ENCODE results near the gene SAP25. TPM values are rescaled to one million over a fixed set of nuclear protein-coding genes. Genes with fewer than 3 reads are reported as not detected.
A peak's percentile ranks its signal among the peaks of the same experiment; 100 is the strongest.

SAP25 gene
- total RNA-seq, 2 donors from 2014 or later = 5.8 to 6.3 TPM

- no peak overlapping the region for H3K4me3 ChIP-seq (ENCODE audit: low read length)
- H3K27ac Mint-ChIP-seq = peak overlapping the region; percentile 91
- H3K9ac ChIP-seq (ENCODE audit: extremely low read depth, low read length, poor library complexity, severe bottlenecking) = peak overlapping the region; percentile 2
- H3K9me3 Mint-ChIP-seq = no peaks in the 10 kb centered on the region
- H3K36me3 ChIP-seq (ENCODE audit: control insufficient read depth, insufficient read depth, low read length) = peaks cover 5% of the 10 kb centered on the region
- H3K4me1 Mint-ChIP-seq = peaks cover 16% of the 10 kb centered on the region
- H3K27ac ChIP-seq (ENCODE audit: low read depth, low read length) = no peak overlapping the region
- H3K27me3 Mint-ChIP-seq (ENCODE audit: insufficient read depth) = no peaks in the 10 kb centered on the region
- 89 to 90% methylated on average over 11 to 20 of the region's 20 CpGs for WGBS, 2 experiments (ENCODE audit: insufficient coverage in 1 of 2, insufficient read length in 1 of 2)
- H3K4me3 Mint-ChIP-seq = peak overlapping the region; percentile 40
- H3K4me1 ChIP-seq (ENCODE audit: control insufficient read depth, insufficient read depth, low read length) = peaks cover 4% of the 10 kb centered on the region
- no peaks in the 10 kb centered on the region for H3K27me3 ChIP-seq (ENCODE audit: control insufficient read depth, insufficient read depth, low read length, poor library complexity, severe bottlenecking)
- TF ChIP-seq CTCF (conservative IDR thresholded peaks at IDR 0.05) = peak; percentile 32
- H3K36me3 Mint-ChIP-seq (ENCODE audit: low read depth) = peaks cover 23% of the 10 kb centered on the region
- H3K9me3 ChIP-seq (ENCODE audit: control insufficient read depth, low read length) = no peaks in the 10 kb centered on the region
- DNase-seq = peak; percentile 64
Measured at GRCh38 chr7:100572281-100572948, 1.3 kb downstream of the SAP25 start.

- H3K9me3 Mint-ChIP-seq = no peaks in the 10 kb centered on the region
- H3K9me3 ChIP-seq (ENCODE audit: control insufficient read depth, low read length) = no peaks in the 10 kb centered on the region
- DNase-seq = peak; percentile 77
- peak overlapping the region; percentile 91 for H3K27ac Mint-ChIP-seq
- WGBS, 2 experiments (ENCODE audit: insufficient coverage in 1 of 2, insufficient read length in 1 of 2) = 96% methylated on average over 2 of the region's 2 CpGs; no CpG with 5 or more reads in 1 of the 2 experiments
- no peaks in the 10 kb centered on the region for H3K27me3 ChIP-seq (ENCODE audit: control insufficient read depth, insufficient read depth, low read length, poor library complexity, severe bottlenecking)
- no peak for TF ChIP-seq CTCF (conservative IDR thresholded peaks at IDR 0.05)
- H3K36me3 ChIP-seq (ENCODE audit: control insufficient read depth, insufficient read depth, low read length) = peaks cover 4% of the 10 kb centered on the region
- H3K36me3 Mint-ChIP-seq (ENCODE audit: low read depth) = peaks cover 21% of the 10 kb centered on the region
- peaks cover 16% of the 10 kb centered on the region for H3K4me1 Mint-ChIP-seq
- no peaks in the 10 kb centered on the region for H3K27me3 Mint-ChIP-seq (ENCODE audit: insufficient read depth)
- H3K4me1 ChIP-seq (ENCODE audit: control insufficient read depth, insufficient read depth, low read length) = peaks cover 4% of the 10 kb centered on the region
- peak overlapping the region; percentile 2 for H3K9ac ChIP-seq (ENCODE audit: extremely low read depth, low read length, poor library complexity, severe bottlenecking)
- peak overlapping the region; percentile 40 for H3K4me3 Mint-ChIP-seq
- no peak overlapping the region for H3K4me3 ChIP-seq (ENCODE audit: low read length)
- no peak overlapping the region for H3K27ac ChIP-seq (ENCODE audit: low read depth, low read length)
Measured at GRCh38 chr7:100571829-100572116, 1.9 kb downstream of the SAP25 start.

- peak; percentile 83 for DNase-seq
- Mint-ChIP-seq H3K4me1 (peaks cover 16% of the 10 kb centered on the region), H3K9me3 (no peaks in the 10 kb centered on the region), H3K4me3 (peak overlapping the region; percentile 56), H3K27ac (peak overlapping the region; percentile 91), H3K27me3 (ENCODE audit: insufficient read depth) (no peaks in the 10 kb centered on the region), H3K36me3 (ENCODE audit: low read depth) (peaks cover 17% of the 10 kb centered on the region)
- TF ChIP-seq CTCF (conservative IDR thresholded peaks at IDR 0.05) = no peak
- 70 to 72% methylated on average over 9 to 26 of the region's 26 CpGs for WGBS, 2 experiments (ENCODE audit: insufficient coverage in 1 of 2, insufficient read length in 1 of 2)
- H3K36me3 ChIP-seq (ENCODE audit: control insufficient read depth, insufficient read depth, low read length) = peaks cover 4% of the 10 kb centered on the region
- no peak overlapping the region for H3K4me3 ChIP-seq (ENCODE audit: low read length)
- H3K9ac ChIP-seq (ENCODE audit: extremely low read depth, low read length, poor library complexity, severe bottlenecking) = peak overlapping the region; percentile 2
- no peaks in the 10 kb centered on the region for H3K9me3 ChIP-seq (ENCODE audit: control insufficient read depth, low read length)
- H3K27ac ChIP-seq (ENCODE audit: low read depth, low read length) = no peak overlapping the region
- peaks cover 4% of the 10 kb centered on the region for H3K4me1 ChIP-seq (ENCODE audit: control insufficient read depth, insufficient read depth, low read length)
- no peaks in the 10 kb centered on the region for H3K27me3 ChIP-seq (ENCODE audit: control insufficient read depth, insufficient read depth, low read length, poor library complexity, severe bottlenecking)
Measured at GRCh38 chr7:100570954-100571828, 2.5 kb downstream of the SAP25 start.

Data from endodermal cell (in vitro differentiated cells).